ENCODE results near the gene FPGS. TPM values are rescaled to one million over a fixed set of nuclear protein-coding genes. Genes with fewer than 3 reads are reported as not detected.
"Not testable (repeated sequence)": the region's sequence is repeated elsewhere in the genome, so short reads cannot be mapped to it uniquely, and the experiment has no call there.

Gene FPGS
- total RNA-seq, 3 donors from 2014 or later (not counting 1 experiment from before 2014, with no cell fraction given) = 99.1 to 108 (median 107) TPM

DNA sequence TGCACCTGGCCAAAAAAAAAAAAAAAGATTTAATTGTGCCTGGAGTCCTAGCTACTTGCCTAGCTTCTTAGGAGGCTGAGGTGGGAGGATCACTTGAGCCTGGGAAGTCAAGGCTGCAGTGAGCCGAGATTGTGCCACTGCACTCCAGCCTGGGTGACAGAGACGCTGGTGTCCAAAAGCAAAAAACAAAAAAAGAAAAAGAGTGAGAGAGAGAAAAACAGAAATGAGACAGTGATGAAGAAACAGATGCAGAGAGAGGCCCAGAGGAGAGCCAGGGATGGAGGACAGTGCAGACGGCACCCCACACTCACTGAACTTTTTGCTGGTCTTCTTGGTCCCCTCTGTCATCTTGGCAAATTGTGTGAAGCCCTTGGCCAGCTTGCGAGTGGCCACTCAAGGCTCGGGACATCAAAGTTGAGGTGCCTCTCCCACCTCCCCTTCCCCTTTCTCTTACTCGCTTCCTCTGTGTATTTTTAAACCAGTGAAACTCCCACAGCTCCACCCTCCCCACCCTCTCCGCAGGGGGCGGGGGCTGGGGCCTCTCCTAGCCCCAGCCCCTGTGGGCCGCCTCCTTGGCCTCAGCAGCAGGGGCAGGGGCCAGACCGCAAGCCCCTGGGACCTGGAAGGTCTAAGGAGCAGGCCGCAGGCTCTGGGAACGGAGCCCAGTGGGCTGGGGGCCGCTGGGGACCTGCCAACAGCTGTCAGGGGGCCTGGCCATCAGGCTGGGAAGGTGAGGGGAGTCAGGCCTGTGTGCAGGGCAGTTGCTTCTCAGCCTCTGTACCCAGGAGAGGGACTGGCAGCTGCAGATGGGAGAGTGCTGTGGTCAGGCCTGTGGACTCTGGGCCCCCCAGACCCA lies 24.2 kb upstream of the FPGS start, which contains the start of gene SH2D3C:
Gene SH2D3C, minus strand, starts transcription at position 387 of the 856 bp plus-strand sequence. Its CDS starts 39 bp downstream, at position 348.
- Mint-ChIP-seq H3K4me3 (peak within 1 kb of the TSS; percentile 98), H3K27me3 (ENCODE audit: low read depth in 2 of 2) (no peaks in the 10 kb centered on the region), H3K36me3 (no peaks in the 10 kb centered on the region), H3K4me1 (peaks cover 56 to 80% of the 10 kb centered on the region in 2 donors), H3K9me3 (no peaks in the 10 kb centered on the region), H3K27ac (peak within 1 kb of the TSS; percentile 95 to 98)
- H3K27me3 ChIP-seq (ENCODE audit: control insufficient read depth, insufficient read depth, low read length) = no peaks in the 10 kb centered on the region
- peaks cover 87% of the 10 kb centered on the region for H3K4me1 ChIP-seq (ENCODE audit: control insufficient read depth, insufficient read depth, low read length)
- TF ChIP-seq, protein P1, sequence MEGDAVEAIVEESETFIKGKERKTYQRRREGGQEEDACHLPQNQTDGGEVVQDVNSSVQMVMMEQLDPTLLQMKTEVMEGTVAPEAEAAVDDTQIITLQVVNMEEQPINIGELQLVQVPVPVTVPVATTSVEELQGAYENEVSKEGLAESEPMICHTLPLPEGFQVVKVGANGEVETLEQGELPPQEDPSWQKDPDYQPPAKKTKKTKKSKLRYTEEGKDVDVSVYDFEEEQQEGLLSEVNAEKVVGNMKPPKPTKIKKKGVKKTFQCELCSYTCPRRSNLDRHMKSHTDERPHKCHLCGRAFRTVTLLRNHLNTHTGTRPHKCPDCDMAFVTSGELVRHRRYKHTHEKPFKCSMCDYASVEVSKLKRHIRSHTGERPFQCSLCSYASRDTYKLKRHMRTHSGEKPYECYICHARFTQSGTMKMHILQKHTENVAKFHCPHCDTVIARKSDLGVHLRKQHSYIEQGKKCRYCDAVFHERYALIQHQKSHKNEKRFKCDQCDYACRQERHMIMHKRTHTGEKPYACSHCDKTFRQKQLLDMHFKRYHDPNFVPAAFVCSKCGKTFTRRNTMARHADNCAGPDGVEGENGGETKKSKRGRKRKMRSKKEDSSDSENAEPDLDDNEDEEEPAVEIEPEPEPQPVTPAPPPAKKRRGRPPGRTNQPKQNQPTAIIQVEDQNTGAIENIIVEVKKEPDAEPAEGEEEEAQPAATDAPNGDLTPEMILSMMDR (IDR thresholded peaks at IDR 0.05) = no peak
- ATAC-seq (peak; percentile 18 to 41 (median 19)), DNase-seq (peak; percentile 48 to 62)
- H3K4me3 ChIP-seq (ENCODE audit: low read length) = peak within 1 kb of the TSS; percentile 66
- intact Hi-C loops (cut with micrococcal nuclease) = loop anchor here (10.0 kb wide), 1 partner anchor 286 kb away; the partner anchor contains the start of genes NAIF1 and SLC25A25
- H3K36me3 ChIP-seq (ENCODE audit: control insufficient read depth, insufficient read depth, low read length) = peaks cover 10% of the 10 kb centered on the region
- under 1% methylated on average over 13 of the region's 13 CpGs for WGBS (ENCODE audit: insufficient coverage)
- H3K27ac ChIP-seq (ENCODE audit: low read length) = peak within 1 kb of the TSS; percentile 83
- H3K9me3 ChIP-seq (ENCODE audit: control insufficient read depth, insufficient read depth, low read length) = no peaks in the 10 kb centered on the region

DNA sequence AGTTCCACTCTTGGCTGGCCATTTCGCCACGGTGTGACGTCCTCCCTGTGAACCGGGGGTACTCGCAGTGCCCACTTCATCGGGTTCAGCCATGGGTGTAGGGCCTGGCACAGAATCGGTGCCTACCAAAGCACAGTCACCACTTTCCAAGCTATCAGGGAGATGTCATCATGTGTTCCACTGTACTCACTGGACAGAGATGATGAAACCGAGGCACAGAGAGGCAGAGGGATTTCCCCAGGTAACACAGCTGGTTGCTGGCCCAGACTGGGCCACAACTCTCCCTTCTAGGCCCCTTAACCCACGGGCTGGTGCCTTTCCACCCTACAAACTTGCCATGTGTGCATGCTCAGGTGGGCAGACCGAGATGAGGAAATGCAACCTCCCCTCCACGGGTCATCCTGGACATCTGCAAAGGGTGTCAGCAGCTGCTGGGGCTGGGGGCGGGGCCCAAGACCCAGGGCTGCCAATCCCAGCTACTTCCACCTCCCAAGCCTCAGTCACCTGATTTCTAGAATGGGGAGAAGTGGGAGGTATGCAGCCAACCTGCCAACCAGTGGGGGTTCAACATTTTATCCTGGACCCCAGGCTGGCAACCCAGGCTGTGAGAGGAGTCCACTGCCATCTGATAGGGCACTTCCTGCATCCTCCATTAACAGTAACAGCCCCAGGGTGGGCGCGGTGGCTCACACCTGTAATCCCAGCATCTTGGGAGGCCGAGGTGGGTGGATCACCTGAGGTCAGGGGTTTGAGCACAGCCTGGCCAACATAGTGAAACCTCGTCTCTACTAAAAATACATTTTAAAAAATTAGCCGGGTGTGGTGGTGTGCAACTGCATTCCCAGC lies 23.3 kb upstream of the FPGS start:
- Histone ChIP-seq H3K4me3 (ENCODE audit: low read length) (peak overlapping the region; percentile 66), H3K9me3 (ENCODE audit: control insufficient read depth, insufficient read depth, low read length) (no peaks in the 10 kb centered on the region), H3K4me1 (ENCODE audit: control insufficient read depth, insufficient read depth, low read length) (peaks cover 88% of the 10 kb centered on the region), H3K36me3 (ENCODE audit: control insufficient read depth, insufficient read depth, low read length) (peaks cover 2% of the 10 kb centered on the region), H3K27me3 (ENCODE audit: control insufficient read depth, insufficient read depth, low read length) (no peaks in the 10 kb centered on the region), H3K27ac (ENCODE audit: low read length) (peak overlapping the region; percentile 83)
- Mint-ChIP-seq H3K36me3 (no peaks in the 10 kb centered on the region), H3K9me3 (no peaks in the 10 kb centered on the region), H3K27ac (peak overlapping the region; percentile 95 to 98), H3K4me1 (peaks cover 59 to 81% of the 10 kb centered on the region in 2 donors), H3K4me3 (peak overlapping the region; percentile 98), H3K27me3 (ENCODE audit: low read depth in 2 of 2) (no peaks in the 10 kb centered on the region)
- peak; percentile 54 to 82 for DNase-seq
- intact Hi-C loops (cut with micrococcal nuclease) = loop anchor here (10.0 kb wide), 1 partner anchor 285 kb away; the partner anchor contains the start of genes NAIF1 and SLC25A25
- ATAC-seq = peak; percentile 49 to 60 (median 57)
- WGBS (ENCODE audit: insufficient coverage) = 9% methylated on average over 17 of the region's 17 CpGs
- TF ChIP-seq, protein P1 (IDR thresholded peaks at IDR 0.05) = no peak

DNA sequence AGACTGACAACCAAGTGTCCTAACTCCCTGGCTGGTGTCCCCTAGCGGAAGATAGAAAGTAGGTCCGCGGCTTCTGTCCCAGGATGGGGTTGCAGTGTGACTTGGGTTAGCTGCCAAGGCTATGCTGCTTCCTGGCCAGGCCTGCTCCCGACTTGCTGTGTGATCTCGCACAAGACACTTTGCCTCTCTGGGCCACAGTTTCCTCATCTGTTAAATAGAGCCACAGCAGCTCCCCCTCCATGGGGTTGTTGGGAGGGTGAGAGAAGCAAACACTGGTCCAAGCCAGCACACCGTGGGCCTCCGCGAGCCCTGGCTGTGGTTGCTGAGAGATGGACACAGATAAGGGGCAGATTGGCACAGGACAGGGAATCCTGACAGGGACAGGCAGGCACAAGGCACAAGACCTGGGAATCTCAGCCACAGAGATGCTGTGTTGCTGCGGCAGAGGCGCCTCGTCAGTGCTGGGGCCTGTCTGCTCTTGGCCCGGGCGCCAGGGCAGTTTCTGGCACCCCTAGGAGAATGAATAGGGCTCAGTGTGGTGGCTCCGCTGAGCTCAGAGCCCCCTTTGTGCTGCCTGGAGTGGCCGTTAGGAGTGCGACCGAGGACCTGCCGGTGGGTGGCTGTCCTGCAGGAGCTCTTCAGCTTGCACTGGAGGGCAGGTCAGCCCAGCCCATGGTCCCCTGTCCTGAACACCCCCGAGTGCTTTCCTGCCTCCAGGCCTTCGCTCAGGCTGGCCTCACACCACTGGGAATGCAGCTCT lies 22.4 kb upstream of the FPGS start:
- H3K36me3 Mint-ChIP-seq = no peaks in the 10 kb centered on the region
- ATAC-seq (no peak), DNase-seq (peak; percentile 38 to 52)
- Histone ChIP-seq H3K27ac (ENCODE audit: low read length) (peak overlapping the region; percentile 83), H3K9me3 (ENCODE audit: control insufficient read depth, insufficient read depth, low read length) (no peaks in the 10 kb centered on the region), H3K36me3 (ENCODE audit: control insufficient read depth, insufficient read depth, low read length) (no peaks in the 10 kb centered on the region), H3K4me3 (ENCODE audit: low read length) (no peak overlapping the region), H3K27me3 (ENCODE audit: control insufficient read depth, insufficient read depth, low read length) (no peaks in the 10 kb centered on the region), H3K4me1 (ENCODE audit: control insufficient read depth, insufficient read depth, low read length) (peaks cover 86% of the 10 kb centered on the region)
- H3K27ac Mint-ChIP-seq = peak overlapping the region; percentile 95 to 98
- no peaks in the 10 kb centered on the region for H3K27me3 Mint-ChIP-seq (ENCODE audit: low read depth in 2 of 2)
- 54% methylated on average over 20 of the region's 20 CpGs for WGBS (ENCODE audit: insufficient coverage)
- H3K9me3 Mint-ChIP-seq = no peaks in the 10 kb centered on the region
- H3K4me1 Mint-ChIP-seq = peaks cover 62 to 82% of the 10 kb centered on the region in 2 donors
- intact Hi-C loops (cut with micrococcal nuclease) = loop anchor here (2.0 kb wide), 1 partner anchor 124 kb away; no protein-coding TSS in a partner anchor
- TF ChIP-seq, protein P1 (IDR thresholded peaks at IDR 0.05) = no peak
- H3K4me3 Mint-ChIP-seq = peak overlapping the region; percentile 98

DNA sequence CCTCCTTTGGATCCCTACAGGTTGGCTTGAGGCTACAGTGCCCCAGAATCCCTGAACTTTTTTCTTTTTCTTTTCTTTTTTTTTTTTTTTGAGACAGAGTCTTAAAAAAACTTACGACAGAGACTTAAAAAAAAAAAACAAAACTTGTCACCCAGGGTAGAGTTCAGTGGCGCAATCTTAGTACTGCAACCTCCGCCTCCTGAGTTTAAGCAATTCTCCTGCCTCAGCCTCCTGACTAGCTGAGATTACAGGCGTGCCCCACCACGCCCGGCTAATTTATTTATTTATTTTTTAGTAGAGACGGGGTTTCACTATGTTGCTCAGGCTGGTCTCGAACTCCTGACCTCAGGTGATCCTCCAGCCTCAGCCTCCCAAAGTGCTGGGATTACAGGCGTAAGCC lies 21.8 kb upstream of the FPGS start:
- peak overlapping the region; percentile 95 to 98 for H3K27ac Mint-ChIP-seq
- peak overlapping the region; percentile 98 for H3K4me3 Mint-ChIP-seq
- H3K36me3 Mint-ChIP-seq; H3K9me3 ChIP-seq (ENCODE audit: control insufficient read depth, insufficient read depth, low read length); H3K27me3 Mint-ChIP-seq (ENCODE audit: low read depth in 2 of 2); H3K9me3 Mint-ChIP-seq; H3K36me3 ChIP-seq (ENCODE audit: control insufficient read depth, insufficient read depth, low read length); ATAC-seq; H3K27me3 ChIP-seq (ENCODE audit: control insufficient read depth, insufficient read depth, low read length); H3K4me3 ChIP-seq (ENCODE audit: low read length): not testable (repeated sequence)
- Histone ChIP-seq H3K27ac (ENCODE audit: low read length) (peak overlapping the region; percentile 83), H3K4me1 (ENCODE audit: control insufficient read depth, insufficient read depth, low read length) (peaks cover 80% of the 10 kb centered on the region)
- peak in 1 of 2 donors; percentile 54 for DNase-seq
- intact Hi-C loops (cut with micrococcal nuclease) = loop anchor here (2.0 kb wide), 1 partner anchor 124 kb away; no protein-coding TSS in a partner anchor
- WGBS (ENCODE audit: insufficient coverage) = 56% methylated on average over 6 of the region's 9 CpGs
- peaks cover 62 to 82% of the 10 kb centered on the region in 2 donors for H3K4me1 Mint-ChIP-seq
